A549 (cell line): ENCODE measurements around the gene TPRG1.

ENCODE experiments used
- BCL3 ChIP-seq: fragments of >200 bp; sonication (Bioruptor Twin); formaldehyde crosslinking; IDR thresholded peaks from 3 replicates; pipeline ENCODE4 v1.6.1; 2016
- CEBPB ChIP-seq, 2 experiments: fragments of >200 bp in 1 of 2; sonication (Bioruptor Twin) in 1 of 2; formaldehyde crosslinking in 1 of 2; IDR thresholded peaks; 2 replicates each; pipeline ENCODE4 v1.6.1; 2012 to 2016
- CTCF ChIP-seq: fragments of >200 bp; sonication (Bioruptor Twin); formaldehyde crosslinking; IDR thresholded peaks from 3 replicates; pipeline ENCODE4 v1.5.1; 2016
- EP300 ChIP-seq, 2 experiments: fragments of >200 bp; sonication (Bioruptor Twin); formaldehyde crosslinking; IDR thresholded peaks; 2 replicates in 1 of 2; 3 replicates in 1 of 2; pipeline ENCODE4 v1.6.1; 2016 to 2017
- HMGXB4 ChIP-seq: fragments of 250-450 bp; sonication (Bioruptor Pico); IDR thresholded peaks from 2 replicates; pipeline ENCODE4 v1.5.0; 2021; ENCODE audit warnings: mild to moderate bottlenecking, moderate library complexity, borderline replicate concordance
- MAFK ChIP-seq: fragments of 450-650 bp; IDR thresholded peaks from 2 replicates; pipeline ENCODE4 v1.6.1; 2014; ENCODE audit not compliant: partially characterized antibody
- MYC ChIP-seq: IDR thresholded peaks from 2 replicates; pipeline ENCODE4 v1.6.1; 2012; ENCODE audit warnings: mild to moderate bottlenecking, inconsistent platforms, low read length, improper control_type of control experiment, borderline replicate concordance
- POLR2A ChIP-seq: IDR thresholded peaks from 2 replicates; pipeline ENCODE4 v1.6.1; 2012; ENCODE audit warnings: mild to moderate bottlenecking, low read length
- ZC3H11A ChIP-seq: fragments of 450-650 bp; IDR thresholded peaks from 2 replicates; pipeline ENCODE4 v1.6.1; 2014; ENCODE audit warnings: antibody characterized with exemption, mild to moderate bottlenecking

GRCh38 chr3:189273736-189274135 is 102.0 kb downstream of the TPRG1 start:
- TF ChIP-seq MYC: no peak
- no peak for TF ChIP-seq EP300 (IDR thresholded peaks at IDR 0.05)
- no peak for TF ChIP-seq HMGXB4 (CRISPR knock-in tag)
- no peak for TF ChIP-seq POLR2A
- TF ChIP-seq CEBPB (IDR thresholded peaks at IDR 0.05): no peak
- TF ChIP-seq CTCF: no peak
- TF ChIP-seq MAFK: no peak
- no peak for TF ChIP-seq BCL3
- TF ChIP-seq ZC3H11A: no peak
